HCT116 (cell line): ENCODE results near the gene GRM1. TPM values are rescaled to one million over a fixed set of nuclear protein-coding genes. Genes with fewer than 3 reads are reported as not detected.

Experiments
- ATAC-seq: fragments of 200-7000 bp; cut with Tn5 transposase; 2 replicates; pipeline ENCODE4 v1.9.1; 2020; ENCODE audit warnings: mild to moderate bottlenecking, moderate library complexity
- BruUV-seq: library from RNA; stranded (reverse); fragments of 400-500 nt; replicated peaks from 2 replicates; lab custom pipeline; 2021; lab: Mats Ljungman, UMichigan
- CTCF ChIA-PET: fragments of 300-600 bp; sonication (Branson Sonifier 250); formaldehyde crosslinking; loops from one replicate; lab custom pipeline; 2021; ENCODE audit warnings: antibody characterized with exemption; lab: Charles Lee
- POLR2A ChIA-PET: fragments of 300-600, 350-600 bp; sonication (Branson Sonifier 250); formaldehyde crosslinking; loops from one replicate; lab custom pipeline; 2021; ENCODE audit warnings: antibody characterized with exemption; lab: Charles Lee
- RAD21 ChIA-PET, 2 experiments: fragments of 300-600 bp; sonication (Branson Sonifier 250); formaldehyde crosslinking; loops; one replicate each; lab custom pipeline; 2023; ENCODE audit warnings: low total read pairs in 2 of 2; ENCODE audit not compliant: uncharacterized antibody in 2 of 2, unreplicated experiment in 2 of 2, low non-redundant PET in 1 of 2; lab: Charles Lee
- DNase-seq: peaks from one replicate; pipeline ENCODE4 v3.0.0-alpha.2; 2010; ENCODE audit warnings: low read depth, low spot score
- H2AFZ ChIP-seq: fragments of 200-600 bp; shearing (Covaris generic), sonication (generic); 2 replicates; pipeline ENCODE4 v1.6.1; 2017; ENCODE audit warnings: low read depth, mixed run types, mixed read lengths, antibody characterized with exemption, low read length; ENCODE audit not compliant: poor library complexity, severe bottlenecking
- H3K27ac ChIP-seq: 2 replicates; pipeline ENCODE4 v1.5.1; 2012; ENCODE audit warnings: low read depth, low read length
- H3K27me3 ChIP-seq: fragments of 200-600 bp; sonication (generic); 2 replicates; pipeline ENCODE4 v1.6.1; 2016; ENCODE audit warnings: mixed run types, low read length, mixed read lengths; ENCODE audit not compliant: insufficient read depth
- H3K36me3 ChIP-seq, 2 experiments: fragments of 200-500 bp in 1 of 2; fragments of 200-600 bp in 1 of 2; sonication (Bioruptor generic) in 1 of 2; sonication (generic) in 1 of 2; 2 replicates each; pipeline versions ENCODE4 v1.5.1 to v1.6.1; 2014 to 2016; ENCODE audit warnings: low read length in 2 of 2, inconsistent platforms in 1 of 2, mixed read lengths in 1 of 2, mixed run types in 1 of 2; ENCODE audit not compliant: insufficient read depth in 2 of 2, control insufficient read depth in 1 of 2
- H3K4me1 ChIP-seq, 2 experiments: fragments of 200-600 bp in 1 of 2; sonication (generic) in 1 of 2; 2 replicates each; pipeline versions ENCODE4 v1.5.1 to v1.6.1; 2012 to 2017; ENCODE audit warnings: low read length in 2 of 2, inconsistent platforms in 1 of 2, mild to moderate bottlenecking in 1 of 2, mixed read lengths in 1 of 2, mixed run types in 1 of 2, moderate library complexity in 1 of 2; ENCODE audit not compliant: insufficient read depth in 2 of 2, control insufficient read depth in 1 of 2
- H3K4me2 ChIP-seq: fragments of 200-600 bp; sonication (generic); 2 replicates; pipeline ENCODE4 v1.6.1; 2017; ENCODE audit warnings: mixed run types, low read length, mixed read lengths
- H3K4me3 ChIP-seq, 2 experiments: fragments of 200-600 bp in 1 of 2; sonication (generic) in 1 of 2; replicated peaks in 1 of 2; 2 replicates each; pipeline ENCODE4 v1.5.1; 2011 to 2016; ENCODE audit warnings: low read length in 2 of 2, control low read depth in 1 of 2, low read depth in 1 of 2, mild to moderate bottlenecking in 1 of 2, mixed read lengths in 1 of 2, mixed run types in 1 of 2
- H3K79me2 ChIP-seq: fragments of 200-600 bp; sonication (generic); 2 replicates; pipeline ENCODE4 v1.6.1; 2017; ENCODE audit warnings: mild to moderate bottlenecking, mixed run types, low read length, moderate library complexity, mixed read lengths; ENCODE audit not compliant: insufficient read depth
- H3K9ac ChIP-seq: fragments of 200-600 bp; sonication (generic); 2 replicates; pipeline ENCODE4 v1.6.1; 2016; ENCODE audit warnings: low read length, mixed read lengths
- H3K9me2 ChIP-seq: fragments of 200-600 bp; sonication (generic), shearing (Covaris generic); 2 replicates; pipeline ENCODE4 v1.6.1; 2017; ENCODE audit warnings: mixed run types, mild to moderate bottlenecking, moderate library complexity; ENCODE audit not compliant: insufficient read depth
- H3K9me3 ChIP-seq, 2 experiments: fragments of 200-500 bp in 1 of 2; fragments of 200-600 bp in 1 of 2; sonication (Bioruptor generic) in 1 of 2; sonication (generic) in 1 of 2; 2 replicates each; pipeline ENCODE4 v1.6.1; 2014 to 2017; ENCODE audit warnings: low read length in 2 of 2, mixed read lengths in 2 of 2, inconsistent platforms in 1 of 2, low read depth in 1 of 2, mild to moderate bottlenecking in 1 of 2, mixed run types in 1 of 2, moderate library complexity in 1 of 2; ENCODE audit not compliant: control insufficient read depth in 1 of 2, insufficient read depth in 1 of 2
- H4K20me1 ChIP-seq: fragments of 200-600 bp; sonication (generic), shearing (Covaris generic); 2 replicates; pipeline ENCODE4 v1.6.1; 2017; ENCODE audit warnings: mixed run types, mild to moderate bottlenecking, moderate library complexity; ENCODE audit not compliant: insufficient read depth
- CEBPB ChIP-seq: IDR thresholded peaks from 2 replicates; pipeline ENCODE4 v1.6.1; 2012; ENCODE audit warnings: low read depth
- EZH2 ChIP-seq: fragments of 200-600 bp; sonication (generic); IDR thresholded peaks from 2 replicates; pipeline ENCODE4 v1.6.1; 2017; ENCODE audit warnings: antibody characterized with exemption, mixed run types
- JUND ChIP-seq: IDR thresholded peaks from 2 replicates; pipeline ENCODE4 v1.6.1; 2012
- POLR2AphosphoS5 ChIP-seq: IDR thresholded peaks from 2 replicates; pipeline ENCODE4 v1.6.1; 2011; ENCODE audit warnings: mild to moderate bottlenecking, low read depth, low read length, moderate library complexity
- SIN3A ChIP-seq: IDR thresholded peaks from 2 replicates; pipeline ENCODE4 v1.6.1; 2012; ENCODE audit warnings: low read depth
- SP1 ChIP-seq: IDR thresholded peaks from 2 replicates; pipeline ENCODE4 v1.6.1; 2012; ENCODE audit warnings: low read depth
- TCF7L2 ChIP-seq: IDR thresholded peaks from 2 replicates; pipeline ENCODE4 v1.7.0; 2011; ENCODE audit warnings: borderline replicate concordance, inconsistent platforms; ENCODE audit not compliant: insufficient read depth, insufficient read length; ENCODE audit errors: extremely low read depth
- YY1 ChIP-seq: IDR thresholded peaks from 2 replicates; pipeline ENCODE4 v1.6.1; 2011; ENCODE audit warnings: low read length, low read depth, moderate library complexity, mild to moderate bottlenecking; ENCODE audit not compliant: insufficient replicate concordance; ENCODE audit errors: extremely low read depth
- ZFX ChIP-seq: fragments of 450-650 bp; IDR thresholded peaks from 2 replicates; pipeline ENCODE4 v1.6.1; 2017
- intact Hi-C: fragments of 100-400 bp; cut with micrococcal nuclease; formaldehyde crosslinking; loops from 2 replicates; pipeline ENCODE4 v1.10.0; 2022
- total RNA-seq: library from RNA; stranded (reverse); gene quantifications from one replicate; pipeline ENCODE4 v1.2.1, GENCODE V29; 2021; ENCODE audit not compliant: unreplicated experiment
- TF ChIP-seq, protein P1 (sequence below): IDR thresholded peaks from 2 replicates; pipeline ENCODE4 v1.6.1; 2012; ENCODE audit warnings: low read depth
- TF ChIP-seq, protein P2 (sequence below), 3 experiments: fragments of 200-600 bp in 1 of 3; sonication (generic) in 1 of 3; IDR thresholded peaks in 2 of 3; conservative IDR thresholded peaks in 1 of 3; 2 replicates each; pipeline ENCODE4 v1.5.1; 2012 to 2017; ENCODE audit warnings: low read depth in 2 of 3, low read length in 2 of 3, antibody characterized with exemption in 1 of 3, borderline replicate concordance in 1 of 3, control low read depth in 1 of 3, mild to moderate bottlenecking in 1 of 3, mixed read lengths in 1 of 3, mixed run types in 1 of 3, moderate library complexity in 1 of 3; ENCODE audit not compliant: insufficient read depth in 1 of 3
- TF ChIP-seq, protein P3 (sequence below): IDR thresholded peaks from 2 replicates; pipeline ENCODE4 v1.6.1; 2012

The GRM1 gene
- total RNA-seq, 1 experiment from 2014 or later, result not detected

DNA sequence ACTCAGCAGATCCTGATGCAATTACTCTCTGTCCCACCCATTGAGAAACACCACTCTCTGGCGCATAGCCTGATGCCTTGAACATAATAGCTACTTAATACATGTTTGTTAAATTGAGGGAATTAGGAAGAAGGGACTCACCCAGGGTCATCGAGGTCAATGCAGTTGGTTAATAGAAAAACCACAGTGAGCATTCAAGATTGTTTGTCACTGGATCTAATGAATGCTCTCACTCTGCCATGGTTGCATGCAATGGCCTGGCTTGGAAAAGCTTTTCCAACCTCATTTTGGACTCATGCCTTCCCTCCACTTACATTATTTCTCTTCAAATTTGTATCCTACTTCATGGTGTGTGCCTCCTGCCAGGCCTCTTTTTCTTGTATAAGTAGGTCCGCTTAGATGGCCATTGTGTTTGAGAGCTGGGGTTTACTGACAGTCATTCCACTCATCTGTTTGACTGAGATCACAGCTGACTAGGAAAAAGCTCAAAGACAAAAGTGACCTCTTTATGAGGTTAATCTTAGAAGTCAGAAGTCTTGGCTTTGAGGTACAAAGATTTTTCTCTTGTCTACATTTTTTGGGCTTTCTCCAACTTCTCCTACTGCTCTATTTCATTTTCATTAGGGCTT lies 360.0 kb downstream of the GRM1 start:
- DNase-seq, result no peak
- no peak overlapping the region for H3K9ac ChIP-seq
- CTCF ChIA-PET, result no interaction called here
- H3K36me3 ChIP-seq, result no peaks in the 10 kb centered on the region
- TF ChIP-seq SP1 (no peak), JUND (no peak), ZFX (no peak), EZH2 (no peak), SIN3A (no peak), CEBPB (no peak), POLR2AphosphoS5 (no peak), YY1 (no peak), TCF7L2 (no peak)
- TF ChIP-seq, protein P1, sequence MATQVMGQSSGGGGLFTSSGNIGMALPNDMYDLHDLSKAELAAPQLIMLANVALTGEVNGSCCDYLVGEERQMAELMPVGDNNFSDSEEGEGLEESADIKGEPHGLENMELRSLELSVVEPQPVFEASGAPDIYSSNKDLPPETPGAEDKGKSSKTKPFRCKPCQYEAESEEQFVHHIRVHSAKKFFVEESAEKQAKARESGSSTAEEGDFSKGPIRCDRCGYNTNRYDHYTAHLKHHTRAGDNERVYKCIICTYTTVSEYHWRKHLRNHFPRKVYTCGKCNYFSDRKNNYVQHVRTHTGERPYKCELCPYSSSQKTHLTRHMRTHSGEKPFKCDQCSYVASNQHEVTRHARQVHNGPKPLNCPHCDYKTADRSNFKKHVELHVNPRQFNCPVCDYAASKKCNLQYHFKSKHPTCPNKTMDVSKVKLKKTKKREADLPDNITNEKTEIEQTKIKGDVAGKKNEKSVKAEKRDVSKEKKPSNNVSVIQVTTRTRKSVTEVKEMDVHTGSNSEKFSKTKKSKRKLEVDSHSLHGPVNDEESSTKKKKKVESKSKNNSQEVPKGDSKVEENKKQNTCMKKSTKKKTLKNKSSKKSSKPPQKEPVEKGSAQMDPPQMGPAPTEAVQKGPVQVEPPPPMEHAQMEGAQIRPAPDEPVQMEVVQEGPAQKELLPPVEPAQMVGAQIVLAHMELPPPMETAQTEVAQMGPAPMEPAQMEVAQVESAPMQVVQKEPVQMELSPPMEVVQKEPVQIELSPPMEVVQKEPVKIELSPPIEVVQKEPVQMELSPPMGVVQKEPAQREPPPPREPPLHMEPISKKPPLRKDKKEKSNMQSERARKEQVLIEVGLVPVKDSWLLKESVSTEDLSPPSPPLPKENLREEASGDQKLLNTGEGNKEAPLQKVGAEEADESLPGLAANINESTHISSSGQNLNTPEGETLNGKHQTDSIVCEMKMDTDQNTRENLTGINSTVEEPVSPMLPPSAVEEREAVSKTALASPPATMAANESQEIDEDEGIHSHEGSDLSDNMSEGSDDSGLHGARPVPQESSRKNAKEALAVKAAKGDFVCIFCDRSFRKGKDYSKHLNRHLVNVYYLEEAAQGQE, result no peak
- TF ChIP-seq, protein P2, sequence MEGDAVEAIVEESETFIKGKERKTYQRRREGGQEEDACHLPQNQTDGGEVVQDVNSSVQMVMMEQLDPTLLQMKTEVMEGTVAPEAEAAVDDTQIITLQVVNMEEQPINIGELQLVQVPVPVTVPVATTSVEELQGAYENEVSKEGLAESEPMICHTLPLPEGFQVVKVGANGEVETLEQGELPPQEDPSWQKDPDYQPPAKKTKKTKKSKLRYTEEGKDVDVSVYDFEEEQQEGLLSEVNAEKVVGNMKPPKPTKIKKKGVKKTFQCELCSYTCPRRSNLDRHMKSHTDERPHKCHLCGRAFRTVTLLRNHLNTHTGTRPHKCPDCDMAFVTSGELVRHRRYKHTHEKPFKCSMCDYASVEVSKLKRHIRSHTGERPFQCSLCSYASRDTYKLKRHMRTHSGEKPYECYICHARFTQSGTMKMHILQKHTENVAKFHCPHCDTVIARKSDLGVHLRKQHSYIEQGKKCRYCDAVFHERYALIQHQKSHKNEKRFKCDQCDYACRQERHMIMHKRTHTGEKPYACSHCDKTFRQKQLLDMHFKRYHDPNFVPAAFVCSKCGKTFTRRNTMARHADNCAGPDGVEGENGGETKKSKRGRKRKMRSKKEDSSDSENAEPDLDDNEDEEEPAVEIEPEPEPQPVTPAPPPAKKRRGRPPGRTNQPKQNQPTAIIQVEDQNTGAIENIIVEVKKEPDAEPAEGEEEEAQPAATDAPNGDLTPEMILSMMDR (IDR thresholded peaks at IDR 0.05 in 2 of 3, conservative IDR thresholded peaks at IDR 0.05 in 1 of 3; ENCODE audit: borderline replicate concordance in 1 of 3, insufficient read depth in 1 of 3, low read depth in 2 of 3, low read length in 2 of 3), result no peak
- TF ChIP-seq, protein P3, sequence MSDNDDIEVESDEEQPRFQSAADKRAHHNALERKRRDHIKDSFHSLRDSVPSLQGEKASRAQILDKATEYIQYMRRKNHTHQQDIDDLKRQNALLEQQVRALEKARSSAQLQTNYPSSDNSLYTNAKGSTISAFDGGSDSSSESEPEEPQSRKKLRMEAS, result no peak
- TF ChIP-seq, all 23 proteins: peak for 0
- intact Hi-C loops, result no loop called here
- Histone ChIP-seq H3K9me2 (no peaks in the 10 kb centered on the region), H3K79me2 (no peaks in the 10 kb centered on the region), H3K4me3 (no peak overlapping the region), H3K27ac (no peak overlapping the region), H3K9me3 (no peaks in the 10 kb centered on the region), H3K4me2 (no peak overlapping the region), H3K4me1 (no peaks in the 10 kb centered on the region), H4K20me1 (no peaks in the 10 kb centered on the region), H3K27me3 (peaks cover 7% of the 10 kb centered on the region; the same call in 1 of the 2 replicates), H2AFZ (no peak overlapping the region)
- POLR2A ChIA-PET, result no interaction called here
- no peak for ATAC-seq
- BruUV-seq, result no TSS peak
- RAD21 ChIA-PET, result no interaction called here
